Muscle of leg (tissue), 11 donors: ENCODE data around the gene HELZ. TPM values are rescaled to one million over a fixed set of nuclear protein-coding genes. Genes with fewer than 3 reads are reported as not detected.
"Not testable (repeated sequence)": the region's sequence is repeated elsewhere in the genome, so short reads cannot be mapped to it uniquely, and the experiment has no call there.

Experiments
- DNase-seq: peaks from one replicate; pipeline ENCODE4 v3.0.0; 2013
- H3K27ac ChIP-seq: one replicate; pipeline ENCODE4 v1.5.1; 2013; ENCODE audit warnings: mild to moderate bottlenecking, low read length, control low read depth
- H3K27me3 ChIP-seq: one replicate; pipeline ENCODE4 v1.6.1; 2013; ENCODE audit warnings: low read length; ENCODE audit not compliant: control insufficient read depth, insufficient read depth
- H3K36me3 ChIP-seq: one replicate; pipeline ENCODE4 v1.6.1; 2013; ENCODE audit warnings: low read length; ENCODE audit not compliant: control insufficient read depth, insufficient read depth
- H3K4me1 ChIP-seq: one replicate; pipeline ENCODE4 v1.6.1; 2013; ENCODE audit warnings: low read length; ENCODE audit not compliant: control insufficient read depth, insufficient read depth
- H3K4me3 ChIP-seq: one replicate; pipeline ENCODE4 v1.5.1; 2013; ENCODE audit warnings: low read length, control low read depth
- H3K9me3 ChIP-seq: replicated peaks from 2 replicates; pipeline ENCODE4 v1.6.1; 2013; ENCODE audit warnings: low read depth, low read length; ENCODE audit not compliant: control insufficient read depth
- WGBS: methylation state at CpG from one replicate; pipeline ENCODE4 v1.1.5; 2013; ENCODE audit warnings: missing lambda C conversion rate; ENCODE audit not compliant: insufficient coverage; 5-methylcytosine and 5-hydroxymethylcytosine counted together
- polyA plus RNA-seq, 8 donors: library from polyadenylated mRNA; unstranded; fragments of 120-200 nt; gene quantifications; one replicate each; pipeline versions ENCODE4 v1.2.1 to v1.2.3, GENCODE V29; 2013; ENCODE audit warnings: inconsistent platforms in 1 of 8, low replicate concordance in 1 of 8; ENCODE audit not compliant: insufficient read length in 8 of 8, insufficient read depth in 1 of 8
- total RNA-seq: library from RNA; stranded (reverse); fragments of 120-200 nt; gene quantifications from one replicate; pipeline ENCODE4 v1.2.4, GENCODE V29; 2013

The HELZ gene
- total and polyA plus RNA-seq, 9 donors = 12.6 to 41.5 (median 20.0) TPM

DNA sequence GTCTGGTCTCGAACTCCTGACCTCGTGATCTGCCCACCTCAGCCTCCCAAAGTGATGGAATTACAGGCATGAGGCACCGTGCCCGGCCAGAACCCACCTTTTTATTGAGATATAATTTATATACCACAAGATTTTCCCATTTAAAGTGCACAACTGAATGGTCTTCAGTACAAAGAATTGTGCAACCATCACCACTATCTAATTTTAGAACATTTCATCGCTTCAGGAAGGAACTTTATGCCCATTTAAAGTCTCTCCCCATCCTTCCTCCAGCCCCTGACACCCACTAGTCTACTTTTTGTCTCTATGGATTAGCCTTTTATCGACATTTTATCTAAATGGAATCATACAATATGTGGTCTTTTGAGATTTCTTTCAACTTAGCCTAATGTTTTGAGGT, 25.4 kb upstream of the HELZ start:
- H3K9me3 ChIP-seq = no peaks in the 10 kb centered on the region
- no peaks in the 10 kb centered on the region for H3K27me3 ChIP-seq
- H3K4me1 ChIP-seq = no peaks in the 10 kb centered on the region
- 57% methylated on average over 1 of the region's 6 CpGs for WGBS
- no peak overlapping the region for H3K4me3 ChIP-seq
- DNase-seq = no peak
- H3K36me3 ChIP-seq = no peaks in the 10 kb centered on the region
- H3K27ac ChIP-seq = no peak overlapping the region

DNA sequence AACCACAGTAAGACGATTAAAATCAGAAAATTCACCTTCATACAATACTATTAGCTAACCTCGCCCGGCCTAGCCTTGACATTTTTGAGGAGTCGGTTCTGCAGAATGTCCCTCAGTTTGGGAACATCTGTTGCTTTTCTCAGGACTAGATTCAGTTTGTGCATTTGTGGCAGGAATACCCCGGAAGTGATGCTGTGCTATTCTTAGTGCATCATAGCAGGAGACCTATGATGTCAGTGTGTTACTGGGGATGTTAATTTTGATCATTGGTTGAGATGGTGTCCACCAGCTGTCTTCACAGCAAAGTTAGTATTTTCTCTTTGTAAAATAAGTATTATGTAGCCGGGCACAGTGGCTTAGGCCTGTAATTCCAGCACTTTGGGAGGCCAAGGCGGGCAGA, 21.5 kb upstream of the HELZ start:
- Histone ChIP-seq H3K27me3 (no peaks in the 10 kb centered on the region), H3K9me3 (no peaks in the 10 kb centered on the region), H3K27ac (no peak overlapping the region), H3K4me1 (no peaks in the 10 kb centered on the region), H3K4me3 (no peak overlapping the region), H3K36me3 (no peaks in the 10 kb centered on the region)
- no peak for DNase-seq
- whole genome bisulfite sequencing = 87% methylated on average over 5 of the region's 7 CpGs

DNA sequence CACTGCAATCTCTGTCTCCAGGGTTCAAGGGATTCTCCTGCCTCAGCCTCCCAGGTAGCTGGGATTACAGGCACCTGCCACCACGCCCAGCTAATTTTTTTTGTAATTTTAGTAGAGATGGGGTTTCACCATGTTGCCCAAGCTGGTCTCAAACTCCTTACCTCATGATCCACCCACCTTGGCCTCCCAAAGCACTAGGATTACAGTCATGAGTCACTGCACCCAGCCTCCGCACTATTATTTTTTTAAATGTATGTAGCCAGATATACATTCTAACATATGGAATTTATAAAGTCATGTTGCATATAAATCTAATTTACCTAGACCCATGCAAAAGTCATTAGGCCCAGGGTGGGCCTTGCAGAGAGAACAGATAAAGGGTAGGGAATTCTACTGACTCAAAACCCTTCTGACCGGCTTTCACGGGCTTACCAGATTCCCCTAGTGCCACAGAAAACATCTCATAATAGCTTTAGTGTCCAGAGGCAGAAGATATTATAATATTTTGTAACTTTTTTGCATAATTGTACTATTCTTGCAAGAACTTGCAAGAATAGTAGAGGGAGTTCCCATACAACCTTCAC, 20.5 kb upstream of the HELZ start:
- WGBS = no CpG with 5 or more reads among the region's 4 CpGs
- Histone ChIP-seq H3K27ac (no peak overlapping the region), H3K4me1 (no peaks in the 10 kb centered on the region), H3K27me3 (no peaks in the 10 kb centered on the region), H3K9me3 (no peaks in the 10 kb centered on the region), H3K36me3 (no peaks in the 10 kb centered on the region), H3K4me3 (no peak overlapping the region)
- DNase-seq = no peak

DNA sequence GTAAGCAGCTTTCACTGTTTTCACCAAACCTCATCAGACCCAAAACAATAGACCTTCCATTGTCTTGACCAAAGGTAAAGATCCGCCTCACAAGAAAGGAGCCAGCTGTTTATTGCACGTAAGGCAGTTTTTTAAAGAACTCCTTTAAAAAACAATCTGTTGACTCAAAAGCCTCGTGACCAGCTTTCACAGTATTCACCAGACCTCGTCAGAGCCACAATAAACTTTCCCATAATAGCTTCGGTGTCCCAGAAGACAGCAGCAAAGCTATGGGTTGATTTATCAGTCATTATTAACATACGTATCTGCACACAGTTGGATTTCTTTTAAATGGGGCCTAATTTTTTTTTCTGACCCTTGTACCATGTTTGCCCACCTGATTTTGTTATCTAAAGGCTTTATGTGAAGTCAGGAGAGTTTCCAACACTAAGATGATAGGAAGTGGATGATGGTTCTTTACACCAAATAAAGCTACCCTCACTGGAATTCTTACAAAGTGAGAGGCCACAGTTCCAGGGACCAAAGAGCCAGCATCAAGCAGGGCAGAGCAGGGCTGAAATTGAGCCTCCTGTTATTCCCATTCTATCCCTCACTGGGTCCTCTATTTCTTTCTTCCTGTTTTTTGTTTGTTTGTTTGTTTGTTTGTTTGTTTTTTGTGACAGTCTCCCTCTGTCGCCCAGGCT, 17.6 kb upstream of the HELZ start:
- 95% methylated on average over 2 of the region's 7 CpGs for WGBS
- DNase-seq = peak; percentile 53
- no peak overlapping the region for H3K4me3 ChIP-seq

DNA sequence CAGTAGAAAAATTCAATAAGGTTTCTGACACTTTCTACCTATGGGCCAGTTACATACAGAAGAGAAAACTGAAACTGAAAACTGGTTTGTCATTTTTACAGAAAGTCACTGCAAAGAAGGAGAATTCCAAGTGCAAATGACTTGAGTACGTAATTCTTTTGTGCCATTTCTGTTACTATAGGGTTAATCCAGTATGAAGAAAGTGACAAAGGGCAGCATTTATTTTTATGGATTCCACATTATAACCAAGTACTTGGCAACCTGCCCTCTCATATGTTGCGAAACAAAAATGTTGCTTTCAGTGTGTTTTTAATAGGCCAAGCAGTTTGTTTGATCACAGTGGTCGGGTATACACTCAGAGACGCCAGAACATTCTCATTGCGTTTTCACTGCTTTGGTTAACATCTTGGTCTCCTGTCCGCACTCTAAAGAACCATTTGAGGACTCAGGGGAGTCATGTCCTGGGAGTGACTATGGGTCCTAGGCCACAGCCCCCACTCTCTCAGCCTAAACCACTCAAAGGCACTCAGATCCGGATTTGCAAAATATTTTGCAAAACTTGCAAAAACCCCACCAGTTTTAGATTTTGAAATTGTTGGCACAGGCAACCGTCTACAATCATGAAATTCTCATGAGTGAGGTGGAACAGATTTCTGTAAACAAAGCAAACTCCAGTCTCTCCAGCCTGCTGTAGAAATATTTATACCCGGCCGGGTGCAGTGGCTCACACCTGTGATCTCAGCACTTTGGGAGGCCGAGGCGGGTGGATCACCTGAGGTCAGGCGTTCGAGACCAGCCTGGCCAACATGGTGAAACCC, 15.4 kb upstream of the HELZ start:
- peaks cover 3% of the 10 kb centered on the region for H3K4me1 ChIP-seq
- no peaks in the 10 kb centered on the region for H3K9me3 ChIP-seq
- H3K27me3 ChIP-seq = no peaks in the 10 kb centered on the region
- H3K36me3 ChIP-seq = no peaks in the 10 kb centered on the region
- peak overlapping the region; percentile 4 for H3K27ac ChIP-seq
- H3K4me3 ChIP-seq = no peak overlapping the region
- 0% methylated on average over 5 of the region's 14 CpGs for WGBS
- DNase-seq = peak; percentile 84

More for the DNA sequence above, 17.6 kb upstream of the HELZ start:
- peaks cover 3% of the 10 kb centered on the region for H3K4me1 ChIP-seq
- H3K27ac ChIP-seq = no peak overlapping the region
- H3K9me3 ChIP-seq = no peaks in the 10 kb centered on the region
- H3K27me3 ChIP-seq = no peaks in the 10 kb centered on the region
- no peaks in the 10 kb centered on the region for H3K36me3 ChIP-seq

DNA sequence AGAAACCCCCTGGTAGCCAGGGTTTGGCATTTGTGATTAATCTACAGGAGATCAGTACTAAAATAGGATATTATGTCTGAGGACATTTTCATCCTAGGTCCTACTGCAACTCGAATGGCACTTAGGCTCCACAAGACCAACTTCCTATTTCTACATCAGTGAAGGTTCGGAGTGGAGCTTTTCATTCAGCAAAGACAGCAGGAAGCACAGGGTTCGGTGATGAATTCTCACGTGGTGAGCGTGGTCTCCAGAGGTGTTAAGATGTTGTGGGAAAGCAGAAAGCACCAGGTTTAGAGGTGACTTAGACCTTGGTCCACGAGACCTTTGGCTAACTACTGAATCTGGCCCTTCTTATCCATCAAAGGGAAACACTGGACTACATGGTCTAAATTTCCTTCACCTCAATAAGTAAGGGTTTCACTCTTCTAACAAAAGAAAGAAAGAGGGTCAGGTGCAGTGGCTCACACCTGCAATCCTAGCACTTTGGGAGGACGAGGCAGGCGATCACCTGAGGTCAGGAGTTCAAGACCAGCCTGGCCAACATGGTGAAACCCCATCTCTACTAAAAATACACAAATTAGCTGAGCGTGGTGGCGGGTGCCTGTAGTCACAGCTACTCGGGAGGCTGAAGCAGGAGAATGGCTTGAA, 13.9 kb upstream of the HELZ start:
- H3K4me3 ChIP-seq = no peak overlapping the region
- no peaks in the 10 kb centered on the region for H3K36me3 ChIP-seq
- 67% methylated on average over 1 of the region's 11 CpGs for WGBS
- peak; percentile 49 for DNase-seq
- peak overlapping the region; percentile 13 for H3K27ac ChIP-seq
- no peaks in the 10 kb centered on the region for H3K27me3 ChIP-seq
- H3K9me3 ChIP-seq = no peaks in the 10 kb centered on the region
- peaks cover 3% of the 10 kb centered on the region for H3K4me1 ChIP-seq

DNA sequence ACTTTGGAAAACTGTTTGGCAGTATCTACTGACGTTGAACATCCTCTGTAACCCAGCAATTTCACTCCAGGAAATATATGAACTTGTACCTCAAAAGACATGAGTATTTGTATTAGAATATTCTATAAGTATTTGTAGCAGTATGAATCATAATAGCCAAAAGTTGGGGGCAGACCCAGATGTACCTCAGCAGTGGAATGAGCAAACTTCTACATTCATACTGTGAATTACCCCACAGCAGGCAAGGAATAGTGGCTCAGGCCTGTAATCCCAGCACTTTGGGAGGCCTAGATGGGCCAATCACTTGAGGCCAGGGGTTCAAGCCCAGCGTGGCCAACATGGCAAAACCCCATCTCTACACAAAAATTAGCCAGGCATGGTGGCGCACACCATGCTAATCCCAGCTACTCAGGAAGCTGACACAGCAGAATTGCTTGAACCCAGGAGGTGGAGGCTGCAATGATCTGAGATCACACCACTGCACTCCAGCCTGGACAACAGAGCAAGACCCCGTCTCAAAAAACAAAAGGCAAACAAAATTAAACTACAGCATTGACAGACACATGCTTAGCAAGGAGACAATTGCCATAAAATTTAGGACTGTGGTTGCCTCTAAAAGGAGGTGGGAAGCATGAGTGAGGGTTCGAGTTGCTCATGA, 11.2 kb upstream of the HELZ start:
- Histone ChIP-seq H3K4me3 (no peak overlapping the region), H3K36me3 (no peaks in the 10 kb centered on the region), H3K27me3 (no peaks in the 10 kb centered on the region), H3K27ac (no peak overlapping the region), H3K4me1 (peaks cover 3% of the 10 kb centered on the region), H3K9me3 (no peaks in the 10 kb centered on the region)
- no peak for DNase-seq
- 83% methylated on average over 1 of the region's 5 CpGs for WGBS

DNA sequence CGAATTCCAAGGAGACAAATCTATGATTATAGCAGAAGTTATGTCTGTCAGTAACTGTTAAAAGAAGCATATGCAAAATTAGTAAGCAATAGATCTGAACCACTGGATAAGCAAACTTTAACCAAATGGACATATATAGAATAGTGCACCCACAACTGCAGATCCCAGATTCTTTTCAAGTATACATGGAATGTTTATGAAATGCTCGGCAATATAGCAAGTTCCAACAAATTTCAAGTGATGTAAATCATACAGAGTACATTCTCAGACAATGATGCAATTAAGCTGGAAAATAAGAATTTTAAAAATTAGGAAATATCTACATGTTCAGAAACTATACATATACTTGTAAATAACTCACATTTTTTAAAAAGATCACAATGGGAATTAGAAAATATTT, 8.4 kb upstream of the HELZ start:
- H3K4me1 ChIP-seq = peaks cover 3% of the 10 kb centered on the region
- WGBS = no CpG with 5 or more reads among the region's 2 CpGs
- H3K27ac ChIP-seq = no peak overlapping the region
- DNase-seq = peak; percentile 18
- H3K9me3 ChIP-seq = no peaks in the 10 kb centered on the region
- no peak overlapping the region for H3K4me3 ChIP-seq
- H3K36me3 ChIP-seq = no peaks in the 10 kb centered on the region
- H3K27me3 ChIP-seq = no peaks in the 10 kb centered on the region

DNA sequence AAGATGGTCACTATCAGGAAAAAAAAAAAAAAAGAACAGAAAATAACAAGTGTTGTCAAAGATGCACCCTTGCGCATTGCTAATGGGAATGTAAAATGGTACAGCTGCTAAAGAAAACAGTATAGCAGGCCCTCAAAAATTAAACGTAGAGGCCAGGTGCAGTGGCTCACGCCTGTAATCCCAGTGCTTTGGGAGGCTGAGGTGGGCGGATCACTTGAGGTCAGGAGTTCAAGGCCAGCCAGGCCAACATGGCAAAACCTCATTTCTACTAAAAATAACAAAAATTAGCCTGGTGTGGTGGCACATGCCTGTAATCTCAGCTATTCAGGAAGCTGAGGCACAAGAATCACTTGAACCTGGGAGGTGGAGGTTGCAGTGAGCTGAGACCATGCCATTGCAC, 6.6 kb upstream of the HELZ start:
- H3K4me3 ChIP-seq, H3K4me1 ChIP-seq, H3K27ac ChIP-seq, DNase-seq, H3K9me3 ChIP-seq, H3K36me3 ChIP-seq, H3K27me3 ChIP-seq: not testable (repeated sequence)
- WGBS = 60% methylated on average over 2 of the region's 4 CpGs
